H1 (cell line): ENCODE measurements around the gene AFF2. TPM values are rescaled to one million over a fixed set of nuclear protein-coding genes. Genes with fewer than 3 reads are reported as not detected.

Source experiments
- CTCF ChIA-PET: fragments of 300-600 bp; sonication (Branson Sonifier 250); formaldehyde crosslinking; loops from one replicate; lab custom pipeline; 2021; ENCODE audit not compliant: partially characterized antibody; lab: Charles Lee
- POLR2A ChIA-PET: fragments of 300-600 bp; sonication (Branson Sonifier 250); formaldehyde crosslinking; loops from one replicate; lab custom pipeline; 2021; ENCODE audit warnings: inconsistent platforms; ENCODE audit not compliant: partially characterized antibody; lab: Charles Lee
- DNase-seq, 2 experiments: peaks; one replicate each; pipeline versions ENCODE4 v3.0.0 to v3.0.0-alpha.2; 2010 to 2022; ENCODE audit warnings: low spot score in 2 of 2, low read depth in 1 of 2, mixed read lengths in 1 of 2
- FAIRE-seq: peaks from 2 replicates; lab custom pipeline; 2011; peaks lifted over from hg19 to GRCh38; lab: Jason Lieb, UNC
- H2AFZ ChIP-seq: 2 replicates; pipeline ENCODE4 v1.8.1; 2012; ENCODE audit warnings: low read length, inconsistent platforms
- H2AK5ac ChIP-seq: 2 replicates; pipeline ENCODE4 v1.6.1; 2013; ENCODE audit warnings: low read depth, low read length
- H2BK120ac ChIP-seq: replicated peaks from 2 replicates; pipeline ENCODE3; 2013; ENCODE audit warnings: low read depth, low read length, inconsistent platforms
- H2BK12ac ChIP-seq: 2 replicates; pipeline ENCODE4 v1.6.1; 2013; ENCODE audit warnings: low read depth, low read length
- H2BK15ac ChIP-seq: 2 replicates; pipeline ENCODE4 v1.6.1; 2013; ENCODE audit warnings: low read length
- H2BK20ac ChIP-seq: 2 replicates; pipeline ENCODE4 v1.6.1; 2013; ENCODE audit warnings: low read length
- H2BK5ac ChIP-seq: 2 replicates; pipeline ENCODE4 v1.6.1; 2013; ENCODE audit warnings: low read depth, low read length
- H3K14ac ChIP-seq: 2 replicates; pipeline ENCODE4 v1.6.1; 2013; ENCODE audit warnings: inconsistent platforms; ENCODE audit not compliant: insufficient read length
- H3K18ac ChIP-seq: 2 replicates; pipeline ENCODE4 v1.6.1; 2013; ENCODE audit warnings: low read length; ENCODE audit errors: extremely low read depth
- H3K23ac ChIP-seq: 2 replicates; pipeline ENCODE4 v1.6.1; 2013; ENCODE audit warnings: inconsistent platforms; ENCODE audit not compliant: insufficient read length
- H3K23me2 ChIP-seq: 2 replicates; pipeline ENCODE4 v1.6.1; 2013; ENCODE audit warnings: low read depth, low read length
- H3K27ac ChIP-seq: 2 replicates; pipeline ENCODE4 v1.6.1; 2011; ENCODE audit warnings: low read depth, low read length, inconsistent platforms
- H3K27me3 ChIP-seq, 4 experiments: replicated peaks in 1 of 4; 1 replicate in 1 of 4; 2 replicates in 3 of 4; pipeline versions ENCODE4 v1.6.1 to v1.8.1; 2011 to 2013; ENCODE audit warnings: low read length in 3 of 4, mild to moderate bottlenecking in 3 of 4, inconsistent platforms in 2 of 4, mixed read lengths in 2 of 4, moderate library complexity in 1 of 4; ENCODE audit not compliant: control insufficient read depth in 3 of 4, insufficient read depth in 3 of 4; ENCODE audit errors: extremely low read depth in 1 of 4
- H3K36me3 ChIP-seq, 4 experiments: 2 replicates each; pipeline versions ENCODE4 v1.6.1 to v1.8.1; 2011 to 2013; ENCODE audit warnings: mild to moderate bottlenecking in 4 of 4, low read length in 3 of 4, moderate library complexity in 2 of 4, control low read depth in 1 of 4, inconsistent platforms in 1 of 4; ENCODE audit not compliant: insufficient read depth in 4 of 4, control insufficient read depth in 2 of 4
- H3K4ac ChIP-seq: replicated peaks from 2 replicates; pipeline ENCODE3; 2013; ENCODE audit warnings: low read length, low read depth, mixed read lengths, inconsistent platforms; ENCODE audit not compliant: insufficient read length
- H3K4me1 ChIP-seq, 4 experiments: replicated peaks in 1 of 4; 1 replicate in 1 of 4; 2 replicates in 3 of 4; pipeline versions ENCODE4 v1.6.1 to v1.8.1; 2011 to 2013; ENCODE audit warnings: low read length in 3 of 4, inconsistent platforms in 2 of 4, mixed read lengths in 1 of 4; ENCODE audit not compliant: insufficient read depth in 4 of 4, control insufficient read depth in 3 of 4
- H3K4me2 ChIP-seq, 2 experiments: 2 replicates each; pipeline versions ENCODE4 v1.6.1 to v1.8.1; 2011 to 2013; ENCODE audit warnings: low read depth in 2 of 2, low read length in 2 of 2, control low read depth in 1 of 2, inconsistent platforms in 1 of 2, mild to moderate bottlenecking in 1 of 2; ENCODE audit not compliant: insufficient read depth in 1 of 2
- H3K4me3 ChIP-seq, 4 experiments: fragments of 200-600, 300-600 bp in 1 of 4; sonication (generic), shearing (Covaris generic), sonication (Bioruptor Twin) in 1 of 4; 2 replicates each; pipeline versions ENCODE4 v1.5.1 to v1.8.1; 2011 to 2016; ENCODE audit warnings: low read length in 4 of 4, low read depth in 3 of 4, control low read depth in 2 of 4, inconsistent platforms in 2 of 4, mild to moderate bottlenecking in 2 of 4, mixed read lengths in 1 of 4, moderate library complexity in 1 of 4; ENCODE audit not compliant: insufficient read depth in 2 of 4; ENCODE audit errors: extremely low read depth in 1 of 4
- H3K56ac ChIP-seq: replicated peaks from 2 replicates; pipeline ENCODE3; 2013; ENCODE audit warnings: low read depth, mild to moderate bottlenecking, mixed read lengths, low read length, inconsistent platforms; ENCODE audit not compliant: insufficient read length
- H3K79me1 ChIP-seq: 2 replicates; pipeline ENCODE4 v1.6.1; 2013; ENCODE audit warnings: low read depth, low read length, control low read depth
- H3K79me2 ChIP-seq, 2 experiments: 2 replicates each; pipeline versions ENCODE4 v1.6.1 to v1.8.1; 2012 to 2013; ENCODE audit warnings: low read length in 2 of 2, mild to moderate bottlenecking in 2 of 2, inconsistent platforms in 1 of 2; ENCODE audit not compliant: insufficient read depth in 2 of 2, control insufficient read depth in 1 of 2
- H3K9ac ChIP-seq, 4 experiments: replicated peaks in 1 of 4; 1 replicate in 1 of 4; 2 replicates in 3 of 4; pipeline versions ENCODE4 v1.6.1 to v1.8.1; 2011 to 2013; ENCODE audit warnings: low read depth in 3 of 4, low read length in 3 of 4, control low read depth in 2 of 4, mild to moderate bottlenecking in 2 of 4, moderate library complexity in 2 of 4, inconsistent platforms in 1 of 4; ENCODE audit errors: extremely low read depth in 1 of 4
- H3K9me3 ChIP-seq, 2 experiments: 2 replicates each; pipeline versions ENCODE4 v1.6.1 to v1.8.1; 2012 to 2013; ENCODE audit warnings: mild to moderate bottlenecking in 2 of 2, moderate library complexity in 2 of 2, control low read depth in 1 of 2, inconsistent platforms in 1 of 2, low read depth in 1 of 2, low read length in 1 of 2, mixed read lengths in 1 of 2; ENCODE audit not compliant: insufficient read depth in 2 of 2
- H4K20me1 ChIP-seq, 2 experiments: replicated peaks in 1 of 2; 2 replicates each; pipeline versions ENCODE3 to v1.8.1; 2011 to 2013; ENCODE audit warnings: inconsistent platforms in 2 of 2, low read length in 2 of 2, mild to moderate bottlenecking in 1 of 2; ENCODE audit not compliant: insufficient read depth in 2 of 2, control insufficient read depth in 1 of 2
- H4K5ac ChIP-seq: 2 replicates; pipeline ENCODE4 v1.6.1; 2013; ENCODE audit warnings: low read length, low read depth, mixed read lengths, inconsistent platforms; ENCODE audit not compliant: insufficient read length
- H4K8ac ChIP-seq: 2 replicates; pipeline ENCODE4 v1.8.0; 2013; ENCODE audit warnings: mild to moderate bottlenecking, moderate library complexity, low read length, inconsistent platforms; ENCODE audit not compliant: insufficient read depth; ENCODE audit errors: extremely low read depth
- H4K91ac ChIP-seq: replicated peaks from 2 replicates; pipeline ENCODE3; 2013; ENCODE audit warnings: low read length, mixed read lengths, inconsistent platforms; ENCODE audit not compliant: insufficient read length
- ASH2L ChIP-seq: fragments of 200-600, 300-600 bp; sonication (generic); IDR thresholded peaks from one replicate; pipeline ENCODE4 v1.7.1; 2017; ENCODE audit warnings: low read length
- KDM4A ChIP-seq: IDR thresholded peaks from one replicate; pipeline ENCODE4 v1.7.1; 2012; ENCODE audit warnings: low read depth, mild to moderate bottlenecking, moderate library complexity, low read length, inconsistent platforms; ENCODE audit not compliant: severe bottlenecking
- POLR2A ChIP-seq, 2 experiments: IDR thresholded peaks; 1 replicate in 1 of 2; 2 replicates in 1 of 2; pipeline ENCODE4 v1.6.1; 2011; ENCODE audit warnings: low read depth in 2 of 2, low read length in 2 of 2, mild to moderate bottlenecking in 2 of 2; ENCODE audit errors: control extremely low read depth in 1 of 2
- polyA plus RNA-seq, 7 experiments: library from polyadenylated mRNA; depleted of rRNA in 3 of 7; stranded (reverse) in 5 of 7; unstranded in 2 of 7; fragments of >200 nt in 5 of 7; fragments of 200-250 nt in 2 of 7; gene quantifications; 1 replicate in 5 of 7; 2 replicates in 1 of 7; 4 replicates in 1 of 7; pipeline versions ENCODE4 v1.2.1 to v1.2.3, GENCODE V29; 2011 to 2013; ENCODE audit warnings: missing spikeins in 2 of 7, mixed read lengths in 2 of 7
- total RNA-seq: library from RNA; stranded (reverse); fragmentation: NEBNext Ultra II Directional; extraction: Animal tissue kit (Norgen Biotek cat#: 25700); gene quantifications from 2 replicates; pipeline ENCODE4 v1.2.1, GENCODE V29; 2021

The AFF2 gene
- total and polyA plus RNA-seq, 2 of the 8 experiments (the other 6 are each of a cell fraction or from before 2014, with no cell fraction given), result 2.0 to 7.3 TPM

- no peak overlapping the region for H2AK5ac ChIP-seq
- no peak overlapping the region for H2BK15ac ChIP-seq
- H3K18ac ChIP-seq, result no peak overlapping the region
- TF ChIP-seq KDM4A, result no peak
- no peak for TF ChIP-seq ASH2L
- TF ChIP-seq POLR2A (IDR thresholded peaks at IDR 0.05; ENCODE audit: control extremely low read depth in 1 of 2, low read depth in 2 of 2, low read length in 2 of 2), result no peak
- no peak overlapping the region for H2BK5ac ChIP-seq
- H3K4ac ChIP-seq, result no peak overlapping the region
- H3K79me2 ChIP-seq, result no peaks in the 10 kb centered on the region
- H4K5ac ChIP-seq, result no peak overlapping the region
- no peaks in the 10 kb centered on the region for H3K36me3 ChIP-seq
- H4K20me1 ChIP-seq, result no peaks in the 10 kb centered on the region
- H2BK120ac ChIP-seq, result no peak overlapping the region
- no peak overlapping the region for H3K56ac ChIP-seq
- no peaks in the 10 kb centered on the region for H3K79me1 ChIP-seq
- no peak overlapping the region for H4K8ac ChIP-seq
- H3K23ac ChIP-seq, result no peak overlapping the region
- no peak overlapping the region for H2AFZ ChIP-seq
- H3K27me3 ChIP-seq, result no peaks in the 10 kb centered on the region
- no peak overlapping the region for H2BK20ac ChIP-seq
- no peaks in the 10 kb centered on the region for H3K9me3 ChIP-seq
- H3K4me3 ChIP-seq, result no peak overlapping the region
- no peak overlapping the region for H3K9ac ChIP-seq
- H3K27ac ChIP-seq, result no peak overlapping the region
- H4K91ac ChIP-seq, result no peak overlapping the region
- DNase-seq (no peak), FAIRE-seq (no peak)
- ChIA-PET POLR2A (no interaction called here), CTCF (no interaction called here)
- H2BK12ac ChIP-seq, result no peak overlapping the region
- H3K14ac ChIP-seq, result no peak overlapping the region
- H3K23me2 ChIP-seq, result no peaks in the 10 kb centered on the region
- no peak overlapping the region for H3K4me2 ChIP-seq
- H3K4me1 ChIP-seq, result 0 out of 7 replicates have a peak, but pooled peaks cover 0 to 4% (median 0%) of the 10 kb centered on the region in 4 experiments
These were observed 271.0 kb downstream of the AFF2 start for GRCh38 chrX:148771440-148771839.
